ENCODE results near the gene LRRFIP1. TPM values are rescaled to one million over a fixed set of nuclear protein-coding genes. Genes with fewer than 3 reads are reported as not detected.
A peak's percentile ranks its signal among the peaks of the same experiment; 100 is the strongest.

LRRFIP1 gene
- total and polyA plus RNA-seq, 2 of the 13 experiments (the other 11 are each of a cell fraction or from before 2014, with no cell fraction given), result 15.9 to 40.5 TPM

DNA sequence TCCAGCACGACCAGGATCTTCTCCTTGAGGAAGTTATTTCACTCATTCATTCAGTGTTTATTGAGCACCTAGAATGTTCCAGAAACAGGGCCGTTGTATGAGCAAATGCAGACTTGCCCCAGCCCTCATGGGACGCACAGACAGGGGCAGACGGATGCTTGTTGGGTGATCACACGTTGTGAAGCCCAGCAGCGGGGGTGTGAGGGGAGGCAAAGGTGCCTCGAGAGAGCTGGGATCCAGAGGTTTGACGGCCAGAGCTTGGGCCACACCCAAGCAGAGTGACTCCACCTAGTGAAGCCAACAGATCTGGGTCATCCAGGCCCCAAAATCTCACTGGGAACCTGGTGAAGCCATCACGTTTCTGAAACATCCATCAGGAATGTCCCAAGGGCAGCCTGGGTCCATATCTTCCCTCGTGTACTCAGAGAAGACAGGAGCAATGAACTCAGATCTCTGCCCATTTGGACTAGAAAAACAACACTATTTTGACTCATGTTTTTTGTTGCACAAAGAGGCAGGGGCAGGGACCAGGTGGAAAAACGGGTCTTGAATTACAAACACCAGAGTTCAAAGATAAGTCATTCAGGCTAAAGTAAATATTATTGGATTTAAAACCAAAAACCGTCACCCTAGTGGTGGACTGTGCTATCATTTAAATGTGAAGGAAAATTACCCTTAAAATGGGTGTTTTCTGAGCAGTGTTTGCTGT is 116.3 kb downstream of the LRRFIP1 start (continued):
- TF ChIP-seq, protein P1, sequence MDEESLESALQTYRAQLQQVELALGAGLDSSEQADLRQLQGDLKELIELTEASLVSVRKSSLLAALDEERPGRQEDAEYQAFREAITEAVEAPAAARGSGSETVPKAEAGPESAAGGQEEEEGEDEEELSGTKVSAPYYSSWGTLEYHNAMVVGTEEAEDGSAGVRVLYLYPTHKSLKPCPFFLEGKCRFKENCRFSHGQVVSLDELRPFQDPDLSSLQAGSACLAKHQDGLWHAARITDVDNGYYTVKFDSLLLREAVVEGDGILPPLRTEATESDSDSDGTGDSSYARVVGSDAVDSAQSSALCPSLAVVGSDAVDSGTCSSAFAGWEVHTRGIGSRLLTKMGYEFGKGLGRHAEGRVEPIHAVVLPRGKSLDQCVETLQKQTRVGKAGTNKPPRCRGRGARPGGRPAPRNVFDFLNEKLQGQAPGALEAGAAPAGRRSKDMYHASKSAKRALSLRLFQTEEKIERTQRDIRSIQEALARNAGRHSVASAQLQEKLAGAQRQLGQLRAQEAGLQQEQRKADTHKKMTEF (CRISPR knock-in tag; IDR thresholded peaks at IDR 0.05), result peak; percentile 85
- TF ChIP-seq, protein P2, sequence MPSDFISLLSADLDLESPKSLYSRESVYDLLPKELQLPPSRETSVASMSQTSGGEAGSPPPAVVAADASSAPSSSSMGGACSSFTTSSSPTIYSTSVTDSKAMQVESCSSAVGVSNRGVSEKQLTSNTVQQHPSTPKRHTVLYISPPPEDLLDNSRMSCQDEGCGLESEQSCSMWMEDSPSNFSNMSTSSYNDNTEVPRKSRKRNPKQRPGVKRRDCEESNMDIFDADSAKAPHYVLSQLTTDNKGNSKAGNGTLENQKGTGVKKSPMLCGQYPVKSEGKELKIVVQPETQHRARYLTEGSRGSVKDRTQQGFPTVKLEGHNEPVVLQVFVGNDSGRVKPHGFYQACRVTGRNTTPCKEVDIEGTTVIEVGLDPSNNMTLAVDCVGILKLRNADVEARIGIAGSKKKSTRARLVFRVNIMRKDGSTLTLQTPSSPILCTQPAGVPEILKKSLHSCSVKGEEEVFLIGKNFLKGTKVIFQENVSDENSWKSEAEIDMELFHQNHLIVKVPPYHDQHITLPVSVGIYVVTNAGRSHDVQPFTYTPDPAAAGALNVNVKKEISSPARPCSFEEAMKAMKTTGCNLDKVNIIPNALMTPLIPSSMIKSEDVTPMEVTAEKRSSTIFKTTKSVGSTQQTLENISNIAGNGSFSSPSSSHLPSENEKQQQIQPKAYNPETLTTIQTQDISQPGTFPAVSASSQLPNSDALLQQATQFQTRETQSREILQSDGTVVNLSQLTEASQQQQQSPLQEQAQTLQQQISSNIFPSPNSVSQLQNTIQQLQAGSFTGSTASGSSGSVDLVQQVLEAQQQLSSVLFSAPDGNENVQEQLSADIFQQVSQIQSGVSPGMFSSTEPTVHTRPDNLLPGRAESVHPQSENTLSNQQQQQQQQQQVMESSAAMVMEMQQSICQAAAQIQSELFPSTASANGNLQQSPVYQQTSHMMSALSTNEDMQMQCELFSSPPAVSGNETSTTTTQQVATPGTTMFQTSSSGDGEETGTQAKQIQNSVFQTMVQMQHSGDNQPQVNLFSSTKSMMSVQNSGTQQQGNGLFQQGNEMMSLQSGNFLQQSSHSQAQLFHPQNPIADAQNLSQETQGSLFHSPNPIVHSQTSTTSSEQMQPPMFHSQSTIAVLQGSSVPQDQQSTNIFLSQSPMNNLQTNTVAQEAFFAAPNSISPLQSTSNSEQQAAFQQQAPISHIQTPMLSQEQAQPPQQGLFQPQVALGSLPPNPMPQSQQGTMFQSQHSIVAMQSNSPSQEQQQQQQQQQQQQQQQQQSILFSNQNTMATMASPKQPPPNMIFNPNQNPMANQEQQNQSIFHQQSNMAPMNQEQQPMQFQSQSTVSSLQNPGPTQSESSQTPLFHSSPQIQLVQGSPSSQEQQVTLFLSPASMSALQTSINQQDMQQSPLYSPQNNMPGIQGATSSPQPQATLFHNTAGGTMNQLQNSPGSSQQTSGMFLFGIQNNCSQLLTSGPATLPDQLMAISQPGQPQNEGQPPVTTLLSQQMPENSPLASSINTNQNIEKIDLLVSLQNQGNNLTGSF (CRISPR knock-in tag; IDR thresholded peaks at IDR 0.05), result no peak
- no peak for TF ChIP-seq NFRKB (IDR thresholded peaks at IDR 0.05)
- TF ChIP-seq ZNF841 (CRISPR knock-in tag; IDR thresholded peaks at IDR 0.05; ENCODE audit: borderline replicate concordance), result no peak
- TF ChIP-seq FOXA3 (CRISPR knock-in tag; IDR thresholded peaks at IDR 0.05), result peak; percentile 92
- no peak; the same call in none of the 2 replicates for TF ChIP-seq NFKBIZ (CRISPR knock-in tag; IDR thresholded peaks at IDR 0.05)
- TF ChIP-seq, protein P3, sequence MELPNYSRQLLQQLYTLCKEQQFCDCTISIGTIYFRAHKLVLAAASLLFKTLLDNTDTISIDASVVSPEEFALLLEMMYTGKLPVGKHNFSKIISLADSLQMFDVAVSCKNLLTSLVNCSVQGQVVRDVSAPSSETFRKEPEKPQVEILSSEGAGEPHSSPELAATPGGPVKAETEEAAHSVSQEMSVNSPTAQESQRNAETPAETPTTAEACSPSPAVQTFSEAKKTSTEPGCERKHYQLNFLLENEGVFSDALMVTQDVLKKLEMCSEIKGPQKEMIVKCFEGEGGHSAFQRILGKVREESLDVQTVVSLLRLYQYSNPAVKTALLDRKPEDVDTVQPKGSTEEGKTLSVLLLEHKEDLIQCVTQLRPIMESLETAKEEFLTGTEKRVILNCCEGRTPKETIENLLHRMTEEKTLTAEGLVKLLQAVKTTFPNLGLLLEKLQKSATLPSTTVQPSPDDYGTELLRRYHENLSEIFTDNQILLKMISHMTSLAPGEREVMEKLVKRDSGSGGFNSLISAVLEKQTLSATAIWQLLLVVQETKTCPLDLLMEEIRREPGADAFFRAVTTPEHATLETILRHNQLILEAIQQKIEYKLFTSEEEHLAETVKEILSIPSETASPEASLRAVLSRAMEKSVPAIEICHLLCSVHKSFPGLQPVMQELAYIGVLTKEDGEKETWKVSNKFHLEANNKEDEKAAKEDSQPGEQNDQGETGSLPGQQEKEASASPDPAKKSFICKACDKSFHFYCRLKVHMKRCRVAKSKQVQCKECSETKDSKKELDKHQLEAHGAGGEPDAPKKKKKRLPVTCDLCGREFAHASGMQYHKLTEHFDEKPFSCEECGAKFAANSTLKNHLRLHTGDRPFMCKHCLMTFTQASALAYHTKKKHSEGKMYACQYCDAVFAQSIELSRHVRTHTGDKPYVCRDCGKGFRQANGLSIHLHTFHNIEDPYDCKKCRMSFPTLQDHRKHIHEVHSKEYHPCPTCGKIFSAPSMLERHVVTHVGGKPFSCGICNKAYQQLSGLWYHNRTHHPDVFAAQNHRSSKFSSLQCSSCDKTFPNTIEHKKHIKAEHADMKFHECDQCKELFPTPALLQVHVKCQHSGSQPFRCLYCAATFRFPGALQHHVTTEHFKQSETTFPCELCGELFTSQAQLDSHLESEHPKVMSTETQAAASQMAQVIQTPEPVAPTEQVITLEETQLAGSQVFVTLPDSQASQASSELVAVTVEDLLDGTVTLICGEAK (IDR thresholded peaks at IDR 0.05), result no peak
- TF ChIP-seq, protein P3 (CRISPR knock-in tag; IDR thresholded peaks at IDR 0.05), result no peak; the same call in 1 of the 2 replicates
- TF ChIP-seq KDM5B (CRISPR knock-in tag; IDR thresholded peaks at IDR 0.05; ENCODE audit: borderline replicate concordance), result peak; percentile 54; the same call in 1 of the 2 replicates
- no peak for TF ChIP-seq SCMH1 (CRISPR knock-in tag; IDR thresholded peaks at IDR 0.05; ENCODE audit: borderline replicate concordance)
- peak; percentile 88; the same call in 1 of the 2 replicates for TF ChIP-seq ZNF354B (CRISPR knock-in tag; IDR thresholded peaks at IDR 0.05)
- TF ChIP-seq, protein P4, sequence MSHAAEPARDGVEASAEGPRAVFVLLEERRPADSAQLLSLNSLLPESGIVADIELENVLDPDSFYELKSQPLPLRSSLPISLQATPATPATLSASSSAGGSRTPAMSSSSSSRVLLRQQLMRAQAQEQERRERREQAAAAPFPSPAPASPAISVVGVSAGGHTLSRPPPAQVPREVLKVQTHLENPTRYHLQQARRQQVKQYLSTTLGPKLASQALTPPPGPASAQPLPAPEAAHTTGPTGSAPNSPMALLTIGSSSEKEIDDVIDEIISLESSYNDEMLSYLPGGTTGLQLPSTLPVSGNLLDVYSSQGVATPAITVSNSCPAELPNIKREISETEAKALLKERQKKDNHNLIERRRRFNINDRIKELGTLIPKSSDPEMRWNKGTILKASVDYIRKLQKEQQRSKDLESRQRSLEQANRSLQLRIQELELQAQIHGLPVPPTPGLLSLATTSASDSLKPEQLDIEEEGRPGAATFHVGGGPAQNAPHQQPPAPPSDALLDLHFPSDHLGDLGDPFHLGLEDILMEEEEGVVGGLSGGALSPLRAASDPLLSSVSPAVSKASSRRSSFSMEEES (CRISPR knock-in tag; IDR thresholded peaks at IDR 0.05), result peak; percentile 76

Data from HepG2 (cell line).